Stimulated activated CD4-positive, alpha-beta T cell treated with anti-CD3 and anti-CD28 coated beads, Interleukin-12 subunit alpha, Interleukin-12 subunit beta, amount 100 ng/mL, for 24 hours (primary cell): ENCODE results near the gene KIAA0319L.
"Not testable (repeated sequence)": the region's sequence is repeated elsewhere in the genome, so short reads cannot be mapped to it uniquely, and the experiment has no call there.

Experiments used
- DNase-seq, 2 experiments: peaks; one replicate each; pipeline ENCODE4 v3.0.0-alpha.2; 2020; ENCODE audit warnings: low read depth in 2 of 2

KIAA0319L gene

GRCh38 chr1:35581621-35582020 is 24.4 kb upstream of the KIAA0319L start:
- not testable (repeated sequence) for DNase-seq

GRCh38 chr1:35580949-35581388 is 23.8 kb upstream of the KIAA0319L start:
- no peak for DNase-seq

GRCh38 chr1:35577071-35577998 is 20.1 kb upstream of the KIAA0319L start:
- DNase-seq: peak in 1 of 2 experiments; percentile 41

GRCh38 chr1:35576766-35577070 is 19.5 kb upstream of the KIAA0319L start:
- DNase-seq: not testable (repeated sequence)

- no peak for DNase-seq
Observed at GRCh38 chr1:35576061-35576765, 19.0 kb upstream of the KIAA0319L start.

GRCh38 chr1:35575416-35575958 is 18.3 kb upstream of the KIAA0319L start:
- no peak for DNase-seq

- DNase-seq: no peak
Observed at GRCh38 chr1:35574655-35575415, 17.6 kb upstream of the KIAA0319L start.

- no peak for DNase-seq
Observed at GRCh38 chr1:35574125-35574654, 17.0 kb upstream of the KIAA0319L start.

GRCh38 chr1:35573198-35574124 is 16.3 kb upstream of the KIAA0319L start, which contains the start of gene TFAP2E:
Gene TFAP2E, plus strand, starts transcription at chr1:35573314. Its CDS starts 264 bp downstream, at chr1:35573578.
- no peak for DNase-seq

GRCh38 chr1:35572296-35572695 is 15.1 kb upstream of the KIAA0319L start:
- DNase-seq: no peak

- DNase-seq: no peak
Observed at GRCh38 chr1:35571263-35571662, 14.1 kb upstream of the KIAA0319L start.

GRCh38 chr1:35570589-35571137 is 13.5 kb upstream of the KIAA0319L start:
- no peak for DNase-seq

GRCh38 chr1:35569936-35570335 is 12.7 kb upstream of the KIAA0319L start:
- no peak for DNase-seq

- peak; percentile 33 to 62 for DNase-seq
Observed at GRCh38 chr1:35568975-35569395, 11.8 kb upstream of the KIAA0319L start.

- no peak for DNase-seq
Observed at GRCh38 chr1:35567947-35568558, 10.8 kb upstream of the KIAA0319L start.

GRCh38 chr1:35565742-35566133 is 8.5 kb upstream of the KIAA0319L start:
- no peak for DNase-seq

- no peak for DNase-seq
Observed at GRCh38 chr1:35564884-35565741, 7.9 kb upstream of the KIAA0319L start.

GRCh38 chr1:35564037-35564883 is 7.1 kb upstream of the KIAA0319L start:
- peak; percentile 56 to 80 for DNase-seq
